Pons (tissue), 1 donor: ENCODE data around the gene TARS3.
A peak's percentile ranks its signal among the peaks of the same experiment; 100 is the strongest.
"Not testable (repeated sequence)": the region's sequence is repeated elsewhere in the genome, so short reads cannot be mapped to it uniquely, and the experiment has no call there.

Experiments
- DNase-seq: peaks from one replicate; pipeline ENCODE4 v3.0.0-alpha.2; 2016; ENCODE audit warnings: low spot score

Gene TARS3

GRCh38 chr15:101723874-101724674, at the start of gene TARS3:
Gene TARS3 (minus strand): TSS chr15:101724473. CDS start chr15:101724387, 86 bp downstream.
- DNase-seq: peak; percentile 87

DNA sequence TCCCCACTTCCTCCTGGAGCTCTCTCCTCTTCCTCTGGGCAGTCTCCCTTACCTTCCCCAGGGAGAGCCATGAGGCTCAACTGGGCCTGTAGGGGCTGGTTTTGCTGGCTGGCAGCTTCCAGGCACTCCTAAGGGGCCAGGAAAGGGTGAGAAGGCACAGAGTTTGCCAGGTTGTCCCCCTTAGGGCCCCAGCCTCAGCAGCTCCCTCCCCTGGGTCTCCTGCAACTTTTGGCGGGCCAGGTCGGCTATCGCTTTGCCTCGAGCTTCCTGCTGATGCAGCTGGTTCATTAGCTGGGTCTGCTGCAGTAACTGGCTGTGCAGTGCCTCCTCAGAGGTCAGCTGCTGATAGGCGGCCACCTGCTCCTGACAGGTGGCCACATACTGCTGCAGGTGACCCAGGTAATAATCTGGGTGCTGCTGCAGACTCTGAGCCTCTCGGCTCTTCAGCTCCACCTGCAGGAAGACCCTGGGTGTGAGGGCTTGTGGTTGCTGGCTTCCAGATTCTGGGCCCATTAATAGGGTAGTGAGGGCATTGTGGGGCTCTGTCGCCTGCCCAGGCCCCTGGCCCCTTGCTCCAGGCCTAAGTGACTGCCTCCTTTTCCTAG, 49.3 kb upstream of the TARS3 start:
- no peak for DNase-seq

GRCh38 chr15:101772921-101773320, 48.6 kb upstream of the TARS3 start:
- no peak for DNase-seq

DNA sequence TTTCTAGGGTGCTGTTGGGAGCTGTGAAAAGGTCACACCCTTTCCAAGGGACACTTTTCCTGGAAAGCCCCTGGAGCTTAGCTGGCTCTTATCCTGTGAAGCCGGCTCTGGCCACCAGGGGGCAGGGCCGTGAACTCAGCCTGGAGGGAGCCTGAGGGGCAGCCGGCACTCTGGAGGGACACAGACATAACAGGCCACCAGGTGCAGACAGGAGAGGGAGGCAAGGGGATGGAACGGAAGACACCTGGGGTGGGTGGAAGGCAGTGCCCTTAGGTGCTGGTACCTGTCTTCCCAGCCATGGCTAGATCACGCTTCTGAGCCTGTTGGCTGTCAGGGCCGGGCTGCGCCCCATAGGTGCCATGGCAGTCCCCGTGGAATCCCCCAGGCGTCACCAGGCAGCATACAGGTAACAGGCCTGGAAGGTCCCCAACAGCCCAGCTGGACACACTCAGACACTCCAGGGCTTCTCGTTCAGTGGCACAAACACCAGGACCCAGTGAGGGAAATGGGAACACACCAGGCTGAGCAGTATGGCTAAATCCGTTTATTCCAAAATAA, 42.9 kb upstream of the TARS3 start:
- DNase-seq: not testable (repeated sequence)

- DNase-seq: no peak
Measured at GRCh38 chr15:101765772-101766456, 41.6 kb upstream of the TARS3 start.

DNA sequence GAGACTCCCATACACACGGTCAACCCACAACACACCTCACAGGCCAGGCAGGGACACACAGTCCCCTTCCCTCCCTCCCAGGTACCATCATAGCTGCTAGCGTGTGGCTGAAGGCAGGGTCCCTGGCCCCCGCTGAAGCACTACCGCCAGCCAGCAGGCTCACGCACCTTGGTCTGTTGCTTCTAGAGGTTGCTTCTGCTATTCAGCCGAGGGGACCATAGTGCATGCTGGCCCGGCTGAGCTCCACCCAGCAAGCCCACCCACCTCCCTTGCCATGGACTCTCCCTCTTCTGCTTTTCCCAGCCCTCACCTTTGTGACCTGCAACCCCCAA, 41.0 kb upstream of the TARS3 start:
- not testable (repeated sequence) for DNase-seq

DNA sequence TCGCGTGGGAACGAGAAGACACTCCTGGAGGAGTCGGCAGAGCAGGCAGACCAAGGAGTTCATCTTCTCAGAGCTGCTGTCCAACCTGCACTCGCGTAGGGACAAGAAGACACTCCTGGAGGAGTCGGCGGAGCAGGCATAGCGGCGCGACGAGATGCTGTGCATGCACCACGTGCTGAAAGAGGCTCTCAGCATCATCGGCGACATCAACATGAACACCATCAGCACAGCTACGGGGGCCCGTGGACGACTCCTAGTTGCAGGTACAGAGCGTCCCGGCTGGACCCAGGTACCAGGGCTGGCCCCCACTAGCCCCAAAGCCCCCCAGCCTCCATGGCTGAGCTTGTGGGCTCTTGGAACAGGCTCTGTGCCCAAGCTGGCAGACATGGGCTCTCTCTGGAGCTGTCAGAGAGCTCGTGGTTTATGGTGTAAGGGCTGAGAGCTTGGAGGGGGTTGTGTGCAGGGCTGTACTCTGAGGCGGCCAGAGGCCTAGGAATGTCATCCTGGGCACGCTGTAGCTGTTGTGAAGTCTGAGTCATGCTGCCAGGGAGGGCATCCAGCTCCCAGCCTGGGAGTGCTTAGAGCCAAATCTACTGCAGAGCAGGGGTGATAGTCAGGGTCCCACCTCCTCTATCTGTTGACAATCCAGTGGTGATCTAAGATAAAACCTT, 40.5 kb upstream of the TARS3 start:
- not testable (repeated sequence) for DNase-seq

- DNase-seq: not testable (repeated sequence)
Measured at GRCh38 chr15:101746716-101747082, 22.4 kb upstream of the TARS3 start.

DNA sequence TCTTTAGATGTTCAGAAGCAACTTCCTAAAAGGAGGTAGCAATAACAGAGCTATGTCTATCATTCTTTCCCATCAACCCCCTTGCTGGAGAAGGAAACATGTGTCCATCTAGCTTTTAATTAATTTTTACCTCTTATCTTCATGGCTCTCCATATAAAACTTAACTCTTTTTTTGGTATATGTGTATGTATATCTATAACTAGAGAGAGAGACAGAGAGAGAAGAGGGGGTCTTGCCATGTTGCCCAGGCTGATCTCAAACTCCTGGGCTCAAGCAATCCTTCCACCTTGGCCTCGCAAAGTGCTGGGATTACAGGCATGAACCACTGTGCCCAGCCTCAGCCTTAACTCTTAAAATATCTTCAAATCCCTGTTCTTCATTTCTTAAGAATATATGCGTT, 10.6 kb upstream of the TARS3 start:
- not testable (repeated sequence) for DNase-seq

GRCh38 chr15:101733545-101733944, 9.3 kb upstream of the TARS3 start:
- no peak for DNase-seq

- no peak for DNase-seq
Measured at GRCh38 chr15:101732772-101733171, 8.5 kb upstream of the TARS3 start.

DNA sequence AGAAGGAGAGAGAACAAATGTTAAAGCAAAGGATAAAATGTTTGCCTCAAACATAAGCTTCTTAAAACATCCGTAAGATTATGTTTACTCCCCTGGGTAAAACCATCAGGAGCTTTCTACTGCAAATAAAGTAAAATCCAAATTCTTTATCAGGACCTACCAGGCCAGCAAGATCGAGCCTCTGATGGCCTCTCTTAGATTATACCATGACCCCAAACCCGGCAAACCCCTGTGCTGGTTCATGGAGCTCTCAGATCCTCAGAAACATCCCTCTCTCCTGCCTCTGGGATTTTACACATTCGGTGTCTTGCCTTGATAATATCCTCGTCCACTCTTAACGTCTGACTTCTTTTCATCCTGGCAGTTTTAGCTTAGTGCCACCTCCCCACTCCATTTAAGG, 7.5 kb upstream of the TARS3 start:
- no peak for DNase-seq

GRCh38 chr15:101727186-101727585, 2.9 kb upstream of the TARS3 start:
- DNase-seq: no peak

DNA sequence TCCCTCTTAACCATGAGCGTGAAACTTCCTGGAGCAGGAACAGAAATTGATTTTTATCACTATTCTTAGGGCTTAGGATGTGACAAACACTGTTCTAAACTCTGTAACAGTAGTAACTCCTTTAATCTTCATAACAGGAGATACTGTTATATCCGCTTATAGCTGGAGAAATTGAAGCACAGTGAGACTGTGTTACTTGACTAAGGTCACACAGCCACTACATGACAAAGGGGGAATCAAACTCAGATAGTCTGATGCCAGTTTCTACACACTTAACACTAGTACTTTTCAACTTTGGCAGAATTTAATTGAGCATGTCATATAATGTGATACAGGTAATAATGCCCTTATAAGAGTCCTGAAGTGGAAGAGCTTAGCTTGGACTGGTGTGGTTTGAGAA, 800 bp upstream of the TARS3 start:
- DNase-seq: no peak

GRCh38 chr15:101724675-101725005, 367 bp upstream of the TARS3 start:
- peak; percentile 64 for DNase-seq

- DNase-seq: peak; percentile 28
Measured at GRCh38 chr15:101723171-101723873, 951 bp downstream of the TARS3 start.

GRCh38 chr15:101718896-101719295, 5.4 kb downstream of the TARS3 start:
- DNase-seq: no peak

DNA sequence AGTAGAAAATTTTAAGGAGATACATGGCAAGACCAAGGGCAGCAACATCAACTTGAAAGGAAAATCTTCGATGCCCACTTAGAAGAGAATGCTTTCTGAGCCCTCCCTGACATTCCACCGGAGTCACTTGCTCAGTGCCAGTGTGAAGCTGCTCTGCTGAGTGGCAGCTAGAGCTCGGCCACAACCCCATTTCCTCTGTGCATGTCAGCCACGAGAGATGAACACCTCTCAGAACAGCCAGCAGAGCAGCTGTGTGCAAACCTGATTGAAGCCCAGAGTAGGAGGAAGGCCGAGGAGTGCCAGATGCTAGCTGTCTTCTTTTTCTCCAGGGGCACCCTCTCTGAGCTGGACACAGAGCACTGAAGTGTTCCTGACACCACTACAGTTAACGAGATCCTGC, 12.2 kb downstream of the TARS3 start:
- no peak for DNase-seq

- DNase-seq: no peak
Measured at GRCh38 chr15:101710806-101711205, 13.5 kb downstream of the TARS3 start.

DNA sequence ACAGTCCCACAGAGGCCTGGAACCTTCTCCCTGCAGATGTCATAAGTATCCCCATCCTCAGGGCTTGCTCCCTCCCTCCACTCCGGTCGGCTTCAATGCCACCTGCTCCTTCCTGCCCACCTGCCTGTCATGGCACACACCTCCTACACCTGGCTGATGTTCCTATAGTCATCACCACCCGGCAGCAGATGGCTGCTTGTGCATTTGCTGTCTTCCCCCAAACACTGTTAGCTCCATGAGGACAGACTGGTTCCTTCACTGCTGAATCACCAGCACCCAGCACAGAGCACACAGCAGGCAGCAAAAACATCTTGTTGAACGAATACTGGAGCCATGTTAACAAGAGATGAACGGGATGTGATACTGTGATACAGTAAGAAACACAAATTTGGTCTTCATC, 14.8 kb downstream of the TARS3 start:
- DNase-seq: no peak

- DNase-seq: no peak
Measured at GRCh38 chr15:101707983-101708382, 16.3 kb downstream of the TARS3 start.

- DNase-seq: no peak
Measured at GRCh38 chr15:101702077-101702476, 22.2 kb downstream of the TARS3 start.
